Stomach (tissue), 4 donors: ENCODE results near the gene CENPO.

Experiments used
- CTCF ChIP-seq, 7 experiments: fragments of 450-650 bp in 4 of 7; fragments of 200-600 bp in 3 of 7; sonication (generic) in 3 of 7; IDR thresholded peaks; one replicate each; pipeline ENCODE4 v1.5.1; 2016 to 2019; ENCODE audit warnings: antibody characterized with exemption in 7 of 7, control low read depth in 2 of 7, mild to moderate bottlenecking in 1 of 7
- POLR2AphosphoS5 ChIP-seq, 3 donors: sonication (generic); formaldehyde crosslinking; IDR thresholded peaks; one replicate each; pipeline ENCODE4 v1.6.1; 2016; ENCODE audit warnings: antibody characterized with exemption in 3 of 3

GRCh38 chr2:24843330-24843860, 50.2 kb downstream of the CENPO start:
- no peak for TF ChIP-seq CTCF (IDR thresholded peaks at IDR 0.05)
- no peak for TF ChIP-seq POLR2AphosphoS5 (IDR thresholded peaks at IDR 0.05)
